Astrocyte of the cerebellum (primary cell): ENCODE results near the gene CD164.

Source experiments
- DNase-seq: peaks from one replicate; pipeline ENCODE4 v3.0.0-alpha.2; 2011; ENCODE audit warnings: low read depth
- H3K4me3 ChIP-seq: 2 replicates; pipeline ENCODE4 v1.5.1; 2011; ENCODE audit warnings: mild to moderate bottlenecking, low read depth, low read length, moderate library complexity
- CTCF ChIP-seq: IDR thresholded peaks from 2 replicates; pipeline ENCODE4 v1.5.1; 2012; ENCODE audit warnings: low read length, low read depth, moderate library complexity, mild to moderate bottlenecking; ENCODE audit errors: missing control alignments
- in situ Hi-C: cut with HindIII; loops from 2 replicates; pipeline ENCODE4 v1.10.0; 2017; ENCODE audit warnings: low sequenced_read_pairs

The CD164 gene

GRCh38 chr6:109328629-109329028, 53.6 kb downstream of the CD164 start:
- H3K4me3 ChIP-seq = no peak overlapping the region
- in situ Hi-C loops = no loop called here
- no peak for TF ChIP-seq CTCF
- no peak for DNase-seq

- in situ Hi-C loops = no loop called here
- DNase-seq = no peak
- H3K4me3 ChIP-seq = no peak overlapping the region
- no peak for TF ChIP-seq CTCF
Measured at GRCh38 chr6:109327959-109328358, 54.3 kb downstream of the CD164 start.

- no peak for TF ChIP-seq CTCF
- no peak overlapping the region for H3K4me3 ChIP-seq
- in situ Hi-C loops = no loop called here
- no peak for DNase-seq
Measured at GRCh38 chr6:109327491-109327890, 54.8 kb downstream of the CD164 start.

- TF ChIP-seq CTCF = no peak
- in situ Hi-C loops = no loop called here
- H3K4me3 ChIP-seq = no peak overlapping the region
- no peak for DNase-seq
Measured at GRCh38 chr6:109326351-109326750, 55.9 kb downstream of the CD164 start.

GRCh38 chr6:109325400-109325801, 56.9 kb downstream of the CD164 start:
- no peak overlapping the region for H3K4me3 ChIP-seq
- DNase-seq = no peak
- no peak for TF ChIP-seq CTCF
- in situ Hi-C loops = no loop called here

- no peak for TF ChIP-seq CTCF
- in situ Hi-C loops = no loop called here
- DNase-seq = no peak
- no peak overlapping the region for H3K4me3 ChIP-seq
Measured at GRCh38 chr6:109323241-109323640, 59.0 kb downstream of the CD164 start.

GRCh38 chr6:109322825-109323224, 59.4 kb downstream of the CD164 start:
- TF ChIP-seq CTCF = no peak
- in situ Hi-C loops = no loop called here
- H3K4me3 ChIP-seq = no peak overlapping the region
- DNase-seq = no peak
